CD4-positive, alpha-beta memory T cell (primary cell): ENCODE results near the gene UBE2I. TPM values are rescaled to one million over a fixed set of nuclear protein-coding genes. Genes with fewer than 3 reads are reported as not detected.

Source experiments
- CTCF ChIA-PET: fragments of 350-600 bp; sonication (Branson Sonifier 250); formaldehyde crosslinking; loops from one replicate; lab custom pipeline; 2021; ENCODE audit warnings: inconsistent platforms; ENCODE audit not compliant: partially characterized antibody; lab: Charles Lee
- POLR2A ChIA-PET: fragments of 350-600 bp; sonication (Branson Sonifier 250); formaldehyde crosslinking; loops from one replicate; lab custom pipeline; 2021; ENCODE audit not compliant: partially characterized antibody; lab: Charles Lee
- DNase-seq, 5 donors: peaks; one replicate each; pipeline versions ENCODE4 v3.0.0 to v3.0.0-alpha.2; 2020 to 2022; ENCODE audit warnings: mixed read lengths in 1 of 5
- H3K27ac ChIP-seq: one replicate; pipeline ENCODE4 v1.7.0; 2013; ENCODE audit warnings: low read depth, low read length
- H3K27me3 ChIP-seq: 2 replicates; pipeline ENCODE4 v1.7.0; 2013; ENCODE audit warnings: mild to moderate bottlenecking, low read length, moderate library complexity; ENCODE audit not compliant: insufficient read depth
- H3K36me3 ChIP-seq: 2 replicates; pipeline ENCODE4 v1.7.0; 2013; ENCODE audit warnings: mild to moderate bottlenecking, low read length, moderate library complexity; ENCODE audit not compliant: insufficient read depth
- H3K4me1 ChIP-seq: 2 replicates; pipeline ENCODE4 v1.7.0; 2013; ENCODE audit warnings: mild to moderate bottlenecking, low read length, moderate library complexity; ENCODE audit not compliant: insufficient read depth
- H3K4me3 ChIP-seq, 2 donors: one replicate each; pipeline ENCODE4 v1.7.0; 2013; ENCODE audit warnings: low read length in 2 of 2, mild to moderate bottlenecking in 1 of 2
- H3K9me3 ChIP-seq, 2 donors: one replicate each; pipeline ENCODE4 v1.7.0; 2013; ENCODE audit warnings: low read length in 2 of 2, control low read depth in 1 of 2; ENCODE audit not compliant: control insufficient read depth in 1 of 2
- H3K27ac Mint-ChIP-seq, 7 donors: one replicate each; pipeline ENCODE4 v1.8.0; 2020 to 2021; ENCODE audit warnings: mixed read lengths in 7 of 7, mild to moderate bottlenecking in 6 of 7, inconsistent platforms in 3 of 7, moderate library complexity in 3 of 7
- H3K27me3 Mint-ChIP-seq, 2 donors: one replicate each; pipeline ENCODE4 v1.8.0; 2020 to 2021; ENCODE audit warnings: mixed read lengths in 2 of 2
- H3K36me3 Mint-ChIP-seq, 2 donors: one replicate each; pipeline ENCODE4 v1.8.0; 2020 to 2021; ENCODE audit warnings: mixed read lengths in 2 of 2, inconsistent platforms in 1 of 2, mild to moderate bottlenecking in 1 of 2
- H3K4me1 Mint-ChIP-seq, 4 donors: one replicate each; pipeline ENCODE4 v1.8.0; 2020 to 2021; ENCODE audit warnings: mixed read lengths in 4 of 4, mild to moderate bottlenecking in 1 of 4
- H3K4me3 Mint-ChIP-seq, 8 donors: one replicate each; pipeline ENCODE4 v1.8.0; 2020 to 2021; ENCODE audit warnings: mixed read lengths in 8 of 8, mild to moderate bottlenecking in 7 of 8, moderate library complexity in 6 of 8, inconsistent platforms in 3 of 8
- H3K9me3 Mint-ChIP-seq, 8 donors: one replicate each; pipeline ENCODE4 v1.8.0; 2020 to 2021; ENCODE audit warnings: mixed read lengths in 8 of 8, mild to moderate bottlenecking in 5 of 8, inconsistent platforms in 3 of 8, moderate library complexity in 1 of 8
- intact Hi-C: fragments of 100-400 bp; cut with micrococcal nuclease; formaldehyde crosslinking; loops from one replicate; pipeline ENCODE4 v1.15.1; 2023
- polyA plus RNA-seq, 2 donors: library from polyadenylated mRNA; unstranded; fragments of 300-500 nt; fragmentation: Illumina TruSeq; gene quantifications; one replicate each; pipeline ENCODE4 v1.2.3, GENCODE V29; 2021
- total RNA-seq, 2 experiments: library from RNA; stranded (reverse); gene quantifications; one replicate each; pipeline ENCODE4 v1.2.3, GENCODE V29; 2021

The UBE2I gene
- total and polyA plus RNA-seq, 4 experiments from 2014 or later: 100 to 177 (median 138) TPM

GRCh38 chr16:1351582-1352362 lies 42.3 kb downstream of the UBE2I start, which contains the start of the genes GNPTG and TSR3:
Gene GNPTG (plus strand): TSS chr16:1351931. CDS start chr16:1351966, 35 bp downstream.
Gene TSR3 (minus strand): TSS chr16:1351878. CDS start chr16:1351804, 74 bp downstream.
- Mint-ChIP-seq H3K27me3 (no peaks in the 10 kb centered on the region), H3K27ac (peak within 1 kb of the TSS; percentile 82 to 96 (median 91)), H3K4me1 (peaks cover 18 to 52% (median 29%) of the 10 kb centered on the region in 4 donors), H3K4me3 (peak within 1 kb of the TSS; percentile 80 to 90 (median 84)), H3K9me3 (peaks cover 0 to 11% (median 0%) of the 10 kb centered on the region in 8 donors), H3K36me3 (peaks cover 4 to 8% of the 10 kb centered on the region in 2 donors)
- peak within 1 kb of the TSS; percentile 75 for H3K27ac ChIP-seq
- H3K4me3 ChIP-seq: peak within 1 kb of the TSS; percentile 32 to 82
- ChIA-PET POLR2A (interaction anchor here (1.1 to 1.9 kb wide), 4 partner anchors 9 to 42 kb away, joined by 3 to 7 read pairs (median 4); partner anchors contain the start of gene UBE2I), CTCF (no interaction called here)
- peak; percentile 82 to 91 (median 85) for DNase-seq
- no peaks in the 10 kb centered on the region for H3K27me3 ChIP-seq
- H3K4me1 ChIP-seq: peaks cover 23% of the 10 kb centered on the region
- peaks cover 17% of the 10 kb centered on the region for H3K36me3 ChIP-seq
- intact Hi-C loops: loop anchor here (1.0 kb wide), 1 partner anchor 42 kb away; the partner anchor contains the start of gene UBE2I
- H3K9me3 ChIP-seq: no peaks in the 10 kb centered on the region

- Histone ChIP-seq H3K9me3 (no peaks in the 10 kb centered on the region), H3K27ac (no peak overlapping the region), H3K36me3 (peaks cover 6% of the 10 kb centered on the region), H3K4me1 (peaks cover 23% of the 10 kb centered on the region), H3K27me3 (no peaks in the 10 kb centered on the region), H3K4me3 (no peak overlapping the region)
- Mint-ChIP-seq H3K9me3 (peaks cover 0 to 9% (median 0%) of the 10 kb centered on the region in 8 donors), H3K27me3 (no peaks in the 10 kb centered on the region), H3K4me3 (peak overlapping the region in 2 of 8 donors; percentile 46 to 57), H3K4me1 (peaks cover 18 to 53% (median 28%) of the 10 kb centered on the region in 4 donors), H3K27ac (peak overlapping the region in 3 of 7 donors; percentile 7 to 91 (median 69)), H3K36me3 (peaks cover 3 to 7% of the 10 kb centered on the region in 2 donors)
- intact Hi-C loops: no loop called here
- ChIA-PET POLR2A (interaction anchor here (0.9 to 1.8 kb wide), 4 partner anchors 13 to 66 kb away, joined by 3 to 4 read pairs (median 4); partner anchors contain the start of genes UBE2I and UQCC4), CTCF (no interaction called here)
- DNase-seq: no peak
Measured at GRCh38 chr16:1354815-1355540, 45.5 kb downstream of the UBE2I start.

GRCh38 chr16:1355591-1355990 lies 46.2 kb downstream of the UBE2I start:
- peaks cover 0 to 7% (median 0%) of the 10 kb centered on the region in 8 donors for H3K9me3 Mint-ChIP-seq
- peaks cover 0 to 10% of the 10 kb centered on the region in 2 donors for H3K36me3 Mint-ChIP-seq
- Histone ChIP-seq H3K9me3 (no peaks in the 10 kb centered on the region), H3K27me3 (no peaks in the 10 kb centered on the region), H3K4me3 (no peak overlapping the region), H3K36me3 (peaks cover under 1% of the 10 kb centered on the region), H3K4me1 (peaks cover 17% of the 10 kb centered on the region), H3K27ac (no peak overlapping the region)
- H3K27me3 Mint-ChIP-seq: no peaks in the 10 kb centered on the region
- CTCF ChIA-PET: no interaction called here
- no peak for DNase-seq
- peaks cover 18 to 47% (median 24%) of the 10 kb centered on the region in 4 donors for H3K4me1 Mint-ChIP-seq
- H3K27ac Mint-ChIP-seq: peak overlapping the region in 2 of 7 donors; percentile 51 to 91
- no peak overlapping the region for H3K4me3 Mint-ChIP-seq
- intact Hi-C loops: no loop called here
- POLR2A ChIA-PET: no interaction called here

- Histone ChIP-seq H3K27me3 (no peaks in the 10 kb centered on the region), H3K27ac (no peak overlapping the region), H3K9me3 (no peaks in the 10 kb centered on the region), H3K36me3 (no peaks in the 10 kb centered on the region), H3K4me3 (no peak overlapping the region), H3K4me1 (peaks cover 12% of the 10 kb centered on the region)
- POLR2A ChIA-PET: no interaction called here
- Mint-ChIP-seq H3K27ac (peak overlapping the region in 2 of 7 donors; percentile 50 to 51), H3K27me3 (no peaks in the 10 kb centered on the region), H3K36me3 (peaks cover 0 to 10% of the 10 kb centered on the region in 2 donors), H3K4me3 (no peak overlapping the region), H3K4me1 (peaks cover 18 to 41% (median 22%) of the 10 kb centered on the region in 4 donors), H3K9me3 (peaks cover 0 to 7% (median 0%) of the 10 kb centered on the region in 8 donors)
- CTCF ChIA-PET: no interaction called here
- intact Hi-C loops: no loop called here
- no peak for DNase-seq
Measured at GRCh38 chr16:1356061-1356900, 46.8 kb downstream of the UBE2I start.

GRCh38 chr16:1357906-1358566 lies 48.6 kb downstream of the UBE2I start:
- Mint-ChIP-seq H3K27ac (peak overlapping the region in 2 of 7 donors; percentile 35 to 60), H3K36me3 (peaks cover 0 to 11% of the 10 kb centered on the region in 2 donors), H3K27me3 (no peaks in the 10 kb centered on the region), H3K9me3 (no peaks in the 10 kb centered on the region), H3K4me1 (peaks cover 12 to 30% (median 15%) of the 10 kb centered on the region in 4 donors), H3K4me3 (peak overlapping the region in 1 of 8 donors; percentile 45)
- ChIA-PET POLR2A (no interaction called here), CTCF (no interaction called here)
- H3K4me3 ChIP-seq: no peak overlapping the region
- H3K9me3 ChIP-seq: no peaks in the 10 kb centered on the region
- no peak overlapping the region for H3K27ac ChIP-seq
- peaks cover 9% of the 10 kb centered on the region for H3K36me3 ChIP-seq
- DNase-seq: no peak
- no peaks in the 10 kb centered on the region for H3K27me3 ChIP-seq
- H3K4me1 ChIP-seq: peaks cover 4% of the 10 kb centered on the region
- intact Hi-C loops: no loop called here

- DNase-seq: no peak
- Mint-ChIP-seq H3K4me1 (peaks cover 0 to 8% (median 2%) of the 10 kb centered on the region in 4 donors), H3K27me3 (no peaks in the 10 kb centered on the region), H3K4me3 (no peak overlapping the region), H3K36me3 (peaks cover 11 to 31% of the 10 kb centered on the region in 2 donors), H3K27ac (no peak overlapping the region), H3K9me3 (no peaks in the 10 kb centered on the region)
- Histone ChIP-seq H3K27me3 (no peaks in the 10 kb centered on the region), H3K27ac (no peak overlapping the region), H3K9me3 (no peaks in the 10 kb centered on the region), H3K4me1 (peaks cover 4% of the 10 kb centered on the region), H3K4me3 (no peak overlapping the region), H3K36me3 (peaks cover 27% of the 10 kb centered on the region)
- POLR2A ChIA-PET: interaction anchor here (1.2 kb wide), 1 partner anchor 8 kb away, joined by 3 read pairs; no protein-coding TSS in a partner anchor
- CTCF ChIA-PET: no interaction called here
- intact Hi-C loops: loop anchor here (5.0 kb wide), 1 partner anchor 565 kb away; no protein-coding TSS in a partner anchor
Measured at GRCh38 chr16:1361685-1362360, 52.4 kb downstream of the UBE2I start.
